A673 (cell line): ENCODE measurements around the gene TMEM183A.
A peak's percentile ranks its signal among the peaks of the same experiment; 100 is the strongest.

Experiments used
- CTCF ChIP-seq: fragments of 300-800, 200-600 bp; sonication (generic); conservative IDR thresholded peaks from 2 replicates; pipeline ENCODE4 v1.5.1; 2017; ENCODE audit warnings: low read depth, mild to moderate bottlenecking, antibody characterized with exemption, low read length, moderate library complexity, mixed read lengths
- EZH2 ChIP-seq: fragments of 200-600 bp; sonication (generic); IDR thresholded peaks from 2 replicates; pipeline ENCODE4 v1.6.1; 2017; ENCODE audit warnings: borderline replicate concordance, low read depth, mild to moderate bottlenecking, mixed read lengths, antibody characterized with exemption, low read length; ENCODE audit not compliant: poor library complexity, severe bottlenecking

DNA sequence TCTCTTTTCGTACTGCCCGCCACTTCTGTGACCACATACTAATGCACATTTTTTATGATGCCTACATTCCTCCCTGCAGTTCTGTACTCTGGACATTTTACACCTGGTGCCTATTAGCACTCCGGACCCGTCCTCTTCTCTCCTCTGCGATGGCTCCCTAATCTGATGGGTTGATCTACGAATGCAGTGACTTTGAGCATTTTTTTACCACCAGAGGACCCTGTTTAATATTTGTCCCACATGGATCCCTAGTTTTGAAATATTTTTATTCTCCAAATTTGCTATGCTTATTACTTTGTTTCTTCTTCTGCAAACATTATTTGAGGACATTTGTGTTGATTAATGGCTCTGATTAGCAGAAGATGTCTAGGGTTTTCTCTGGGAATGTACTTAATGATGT lies 24.3 kb downstream of the TMEM183A start:
- peak; percentile 76 for TF ChIP-seq CTCF
- TF ChIP-seq EZH2: no peak
